Adrenal gland (tissue), 5 donors: Measurements from ENCODE around the gene MAN2A2.

Experiments used
- CTCF ChIP-seq, 6 experiments: fragments of 450-650 bp in 4 of 6; fragments of 200-600 bp in 2 of 6; sonication (generic) in 1 of 6; IDR thresholded peaks; 1 replicate in 5 of 6; 2 replicates in 1 of 6; pipeline versions ENCODE4 v1.5.1 to v1.8.0; 2016 to 2021; ENCODE audit warnings: antibody characterized with exemption in 6 of 6, mild to moderate bottlenecking in 2 of 6, moderate library complexity in 1 of 6
- POLR2A ChIP-seq, 2 donors: fragments of 450-650 bp; IDR thresholded peaks; one replicate each; pipeline ENCODE4 v1.6.1; 2017; ENCODE audit warnings: antibody characterized with exemption in 2 of 2, mild to moderate bottlenecking in 2 of 2, moderate library complexity in 1 of 2
- donor health status: DM: no; HTN: no; CAD: no.

GRCh38 chr15:90877315-90877714, 25.8 kb upstream of the MAN2A2 start:
- TF ChIP-seq POLR2A (IDR thresholded peaks at IDR 0.05) (no peak), CTCF (IDR thresholded peaks at IDR 0.05) (no peak)
